ENCODE measurements around the gene SGK2. TPM values are rescaled to one million over a fixed set of nuclear protein-coding genes. Genes with fewer than 3 reads are reported as not detected.

The SGK2 gene
- total RNA-seq, 1 experiment from 2014 or later: not detected

DNA sequence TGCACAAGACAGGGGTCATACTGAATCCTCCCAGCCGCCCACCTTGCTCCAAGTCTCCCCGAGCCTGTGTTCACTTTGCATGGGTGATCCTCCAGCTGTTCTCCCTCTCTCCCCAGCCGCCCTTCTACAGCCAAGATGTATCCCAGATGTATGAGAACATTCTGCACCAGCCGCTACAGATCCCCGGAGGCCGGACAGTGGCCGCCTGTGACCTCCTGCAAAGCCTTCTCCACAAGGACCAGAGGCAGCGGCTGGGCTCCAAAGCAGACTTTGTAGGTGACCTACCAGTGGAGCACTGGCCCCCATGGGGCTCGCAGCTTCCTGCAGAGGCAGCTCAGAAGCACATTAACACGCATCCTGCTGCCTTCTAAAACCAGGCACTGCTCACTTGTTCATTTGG, 17.3 kb downstream of the SGK2 start:
- Histone ChIP-seq H2AK5ac (ENCODE audit: insufficient read length, low read length) (no peak overlapping the region), H3K23ac (ENCODE audit: insufficient read length, low read depth, low read length) (no peak overlapping the region), H3K79me1 (ENCODE audit: insufficient read depth, low read depth, low read length, poor library complexity, severe bottlenecking) (no peaks in the 10 kb centered on the region), H2AFZ (ENCODE audit: low read length) (no peak overlapping the region), H2BK20ac (ENCODE audit: low read depth, low read length, poor library complexity, severe bottlenecking) (no peak overlapping the region), H3K14ac (ENCODE audit: insufficient read depth, low read length) (no peak overlapping the region), H3K56ac (ENCODE audit: insufficient read length, low read depth, low read length) (no peak overlapping the region), H2BK12ac (ENCODE audit: insufficient read length, low read depth, low read length) (no peak overlapping the region), H4K8ac (replicated peaks; ENCODE audit: insufficient read length, low read depth, low read length) (no peak overlapping the region), H3K9ac (ENCODE audit: extremely low read depth, insufficient read length, low read length) (no peak overlapping the region), H3K79me2 (ENCODE audit: insufficient read depth, low read length) (no peaks in the 10 kb centered on the region), H2BK15ac (ENCODE audit: low read depth, low read length) (no peak overlapping the region), H3K18ac (ENCODE audit: insufficient read length, low read depth, low read length) (no peak overlapping the region), H2BK120ac (ENCODE audit: low read depth, low read length, poor library complexity, severe bottlenecking) (no peak overlapping the region), H4K20me1 (ENCODE audit: control insufficient read depth, insufficient read depth, insufficient read length) (no peaks in the 10 kb centered on the region), H3K27ac (ENCODE audit: insufficient read length, low read depth, low read length) (no peak overlapping the region), H4K91ac (ENCODE audit: insufficient read length, low read depth, low read length) (no peak overlapping the region), H3K4me2 (ENCODE audit: insufficient read depth, insufficient read length, low read length) (no peak overlapping the region), H3K4ac (ENCODE audit: low read depth, low read length) (no peak overlapping the region), H3K9me3 (ENCODE audit: control insufficient read depth, low read depth, low read length) (no peaks in the 10 kb centered on the region), H3T11ph (ENCODE audit: low read length) (no peak overlapping the region), H2BK5ac (ENCODE audit: insufficient read length, low read length) (no peak overlapping the region), H3K23me2 (ENCODE audit: insufficient read length, low read depth, low read length, poor library complexity, severe bottlenecking) (no peaks in the 10 kb centered on the region), H4K5ac (ENCODE audit: insufficient read length, low read depth, low read length) (no peak overlapping the region), H3K27me3 (ENCODE audit: insufficient read depth, low read length) (no peaks in the 10 kb centered on the region), H3K4me1 (ENCODE audit: insufficient read depth, low read length) (no peaks in the 10 kb centered on the region)
- Mint-ChIP-seq H3K9me3 (no peaks in the 10 kb centered on the region), H3K4me3 (no peak overlapping the region), H3K4me1 (no peaks in the 10 kb centered on the region), H3K27ac (peak overlapping the region in 1 of 3 experiments; percentile 15; a peak in 1 of 7 replicates), H3K27me3 (ENCODE audit: low read depth) (peaks cover 2% of the 10 kb centered on the region; the same call in 1 of the 2 replicates), H3K36me3 (ENCODE audit: insufficient read depth in 1 of 3, low read depth in 3 of 3) (no peaks in the 10 kb centered on the region)
- no CpG with 5 or more reads among the region's 10 CpGs for whole genome bisulfite sequencing (ENCODE audit: extremely low coverage, insufficient read length, low lambda C conversion rate)
- DNase-seq: no peak
- TF ChIP-seq, protein P1, sequence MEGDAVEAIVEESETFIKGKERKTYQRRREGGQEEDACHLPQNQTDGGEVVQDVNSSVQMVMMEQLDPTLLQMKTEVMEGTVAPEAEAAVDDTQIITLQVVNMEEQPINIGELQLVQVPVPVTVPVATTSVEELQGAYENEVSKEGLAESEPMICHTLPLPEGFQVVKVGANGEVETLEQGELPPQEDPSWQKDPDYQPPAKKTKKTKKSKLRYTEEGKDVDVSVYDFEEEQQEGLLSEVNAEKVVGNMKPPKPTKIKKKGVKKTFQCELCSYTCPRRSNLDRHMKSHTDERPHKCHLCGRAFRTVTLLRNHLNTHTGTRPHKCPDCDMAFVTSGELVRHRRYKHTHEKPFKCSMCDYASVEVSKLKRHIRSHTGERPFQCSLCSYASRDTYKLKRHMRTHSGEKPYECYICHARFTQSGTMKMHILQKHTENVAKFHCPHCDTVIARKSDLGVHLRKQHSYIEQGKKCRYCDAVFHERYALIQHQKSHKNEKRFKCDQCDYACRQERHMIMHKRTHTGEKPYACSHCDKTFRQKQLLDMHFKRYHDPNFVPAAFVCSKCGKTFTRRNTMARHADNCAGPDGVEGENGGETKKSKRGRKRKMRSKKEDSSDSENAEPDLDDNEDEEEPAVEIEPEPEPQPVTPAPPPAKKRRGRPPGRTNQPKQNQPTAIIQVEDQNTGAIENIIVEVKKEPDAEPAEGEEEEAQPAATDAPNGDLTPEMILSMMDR (conservative IDR thresholded peaks at IDR 0.05): no peak
